ENCODE data around the gene ARL4D. TPM values are rescaled to one million over a fixed set of nuclear protein-coding genes. Genes with fewer than 3 reads are reported as not detected.
"Not testable (repeated sequence)": the region's sequence is repeated elsewhere in the genome, so short reads cannot be mapped to it uniquely, and the experiment has no call there.

The ARL4D gene
- total and polyA plus RNA-seq, 7 experiments from 2014 or later = 1.3 to 4.8 (median 2.1) TPM

DNA sequence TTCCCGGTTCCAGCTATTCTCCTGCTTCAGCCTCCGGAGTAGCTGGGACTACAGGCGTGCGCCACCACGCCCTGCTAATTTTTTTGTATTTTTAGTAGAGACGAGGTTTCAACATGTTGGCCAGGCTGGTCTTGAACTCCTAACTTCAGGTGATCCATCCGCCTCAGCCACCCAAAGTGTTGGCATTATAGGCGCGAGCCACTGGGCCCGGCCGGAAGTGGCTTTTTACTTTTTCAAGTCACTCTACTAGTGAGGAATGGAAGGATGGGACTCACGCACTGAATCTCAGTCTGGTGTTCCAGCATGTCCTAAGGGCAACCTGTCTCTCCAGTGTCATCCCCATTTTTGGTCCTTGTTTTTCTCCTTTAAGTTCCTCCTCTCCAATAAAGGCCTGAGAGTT is 4.1 kb upstream of the ARL4D start:
- not testable (repeated sequence) for H3K27me3 Mint-ChIP-seq; H3K27me3 ChIP-seq (ENCODE audit: control insufficient read depth in 2 of 2, insufficient read depth in 2 of 2, low read length in 2 of 2); H3K4me3 ChIP-seq (ENCODE audit: low read length); H3K27ac ChIP-seq (ENCODE audit: low read depth, low read length); DNase-seq; H3K4me3 Mint-ChIP-seq; H3K9me3 ChIP-seq (ENCODE audit: control insufficient read depth in 2 of 3, low read length in 3 of 3); H3K36me3 Mint-ChIP-seq; H3K36me3 ChIP-seq (ENCODE audit: control insufficient read depth in 2 of 3, insufficient read depth in 3 of 3, low read length in 3 of 3); ATAC-seq; H3K9me3 Mint-ChIP-seq
- intact Hi-C loops (cut with micrococcal nuclease) = loop anchor here (1.0 to 2.0 kb wide), 3 partner anchors 34 to 278 kb away; partner anchors contain the start of gene DHX8 (in 2 of the 2)
- ChIA-PET POLR2A (interaction anchor here (0.9 to 17.2 kb wide), 3 partner anchors 29 to 90 kb away, joined by 3 to 795 read pairs (median 65); partner anchors contain the start of gene DHX8), CTCF (interaction anchor here (0.9 to 8.8 kb wide), 7 partner anchors 8 to 184 kb away, joined by 3 to 85 read pairs (median 3); partner anchors contain the start of gene DHX8)
- peaks cover 5 to 45% (median 37%) of the 10 kb centered on the region in 7 donors for H3K4me1 Mint-ChIP-seq
- H3K27ac Mint-ChIP-seq = peak overlapping the region in 3 of 9 donors; percentile 62 to 72 (median 62)
- H3K4me1 ChIP-seq (ENCODE audit: control insufficient read depth in 2 of 2, insufficient read depth in 2 of 2, low read length in 2 of 2) = peaks cover 6 to 17% of the 10 kb centered on the region in 2 donors

DNA sequence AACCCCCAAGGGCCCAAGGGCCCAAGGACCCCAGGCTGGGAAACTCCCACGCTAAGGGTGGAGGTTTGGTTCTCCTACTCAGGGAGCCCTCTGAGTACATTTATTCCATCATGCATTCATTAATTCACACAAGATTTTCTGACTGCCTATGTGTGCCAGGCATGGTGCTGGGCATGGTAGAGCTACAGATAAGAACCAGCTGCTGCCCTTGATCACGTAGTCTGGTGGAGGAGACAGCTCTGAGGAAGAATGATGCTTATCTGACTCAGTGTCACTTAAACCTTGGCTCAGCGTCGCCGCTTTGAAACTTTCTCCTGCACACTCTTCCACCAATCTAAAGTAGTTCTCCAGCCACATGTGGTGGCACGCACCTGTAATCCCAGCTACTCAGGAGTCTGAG is 3.6 kb upstream of the ARL4D start:
- DNase-seq (no peak), ATAC-seq (no peak)
- H3K4me3 ChIP-seq (ENCODE audit: low read length) = no peak overlapping the region
- H3K27me3 Mint-ChIP-seq = no peaks in the 10 kb centered on the region
- H3K9me3 ChIP-seq (ENCODE audit: control insufficient read depth in 2 of 3, low read length in 3 of 3) = no peaks in the 10 kb centered on the region
- H3K4me1 Mint-ChIP-seq = peaks cover 5 to 42% (median 38%) of the 10 kb centered on the region in 7 donors
- peaks cover 5 to 18% of the 10 kb centered on the region in 2 donors for H3K4me1 ChIP-seq (ENCODE audit: control insufficient read depth in 2 of 2, insufficient read depth in 2 of 2, low read length in 2 of 2)
- H3K27ac Mint-ChIP-seq = peak overlapping the region in 5 of 9 donors; percentile 6 to 72 (median 62)
- H3K36me3 Mint-ChIP-seq = no peaks in the 10 kb centered on the region
- ChIA-PET POLR2A (interaction anchor here (5.4 to 17.2 kb wide), 2 partner anchors 29 to 89 kb away, joined by 65 to 795 read pairs; partner anchors contain the start of gene DHX8), CTCF (interaction anchor here (1.2 to 8.8 kb wide), 3 partner anchors 10 to 89 kb away, joined by 3 to 85 read pairs (median 4); partner anchors contain the start of gene DHX8)
- H3K27ac ChIP-seq (ENCODE audit: low read depth, low read length) = no peak overlapping the region
- no peaks in the 10 kb centered on the region for H3K27me3 ChIP-seq (ENCODE audit: control insufficient read depth in 2 of 2, insufficient read depth in 2 of 2, low read length in 2 of 2)
- no peaks in the 10 kb centered on the region for H3K9me3 Mint-ChIP-seq
- H3K36me3 ChIP-seq (ENCODE audit: control insufficient read depth in 2 of 3, insufficient read depth in 3 of 3, low read length in 3 of 3) = no peaks in the 10 kb centered on the region
- intact Hi-C loops (cut with micrococcal nuclease) = loop anchor here in 1 of 2 donors (2.0 kb wide), 1 partner anchor 278 kb away; no protein-coding TSS in a partner anchor
- H3K4me3 Mint-ChIP-seq = peak overlapping the region in 1 of 10 donors; percentile 4

DNA sequence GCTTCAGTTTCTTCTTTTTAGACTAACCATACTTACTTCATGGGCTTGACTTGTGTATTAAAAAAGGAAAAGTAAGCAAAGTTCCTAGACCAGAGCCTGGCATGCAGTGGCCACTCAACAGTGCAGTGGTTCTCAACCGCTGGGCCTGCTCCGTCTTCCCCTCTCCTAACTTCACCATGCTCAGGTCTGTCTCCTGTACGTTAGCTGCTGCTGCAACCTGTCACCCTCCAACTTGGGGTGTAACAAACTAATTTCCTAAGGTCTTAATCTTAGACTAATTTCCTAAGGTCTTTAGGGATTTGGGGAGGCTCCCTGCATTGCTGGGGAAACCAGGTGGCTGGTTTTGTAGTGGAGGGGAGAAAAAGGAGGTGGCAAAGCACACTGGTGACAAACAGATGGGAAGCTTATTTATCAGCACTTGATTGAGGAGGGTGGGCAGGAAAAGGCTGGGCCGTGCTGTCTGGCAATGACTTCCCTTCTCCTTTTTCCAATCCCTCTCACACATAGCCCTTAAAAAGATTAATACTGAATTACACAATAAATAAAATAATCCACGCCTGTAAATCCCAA is 2.2 kb upstream of the ARL4D start:
- H3K27me3 ChIP-seq (ENCODE audit: control insufficient read depth in 2 of 2, insufficient read depth in 2 of 2, low read length in 2 of 2) = no peaks in the 10 kb centered on the region
- Mint-ChIP-seq H3K4me1 (peaks cover 10 to 56% (median 52%) of the 10 kb centered on the region in 7 donors), H3K36me3 (no peaks in the 10 kb centered on the region), H3K27me3 (no peaks in the 10 kb centered on the region), H3K9me3 (no peaks in the 10 kb centered on the region), H3K27ac (peak overlapping the region in 6 of 9 donors; percentile 7 to 85 (median 34)), H3K4me3 (peak overlapping the region in 2 of 10 donors; percentile 25 to 34)
- DNase-seq (no peak), ATAC-seq (no peak)
- H3K27ac ChIP-seq (ENCODE audit: low read depth, low read length) = no peak overlapping the region
- no peaks in the 10 kb centered on the region for H3K9me3 ChIP-seq (ENCODE audit: control insufficient read depth in 2 of 3, low read length in 3 of 3)
- no peak overlapping the region for H3K4me3 ChIP-seq (ENCODE audit: low read length)
- H3K36me3 ChIP-seq (ENCODE audit: control insufficient read depth in 2 of 3, insufficient read depth in 3 of 3, low read length in 3 of 3) = no peaks in the 10 kb centered on the region
- POLR2A ChIA-PET = interaction anchor here (0.6 to 17.2 kb wide), 4 partner anchors 8 to 88 kb away, joined by 4 to 795 read pairs (median 57); partner anchors contain the start of gene DHX8
- CTCF ChIA-PET = interaction anchor here (0.7 to 8.8 kb wide), 3 partner anchors 22 to 376 kb away, joined by 3 to 85 read pairs (median 4); partner anchors contain the start of gene DHX8
- peaks cover 5 to 20% of the 10 kb centered on the region in 2 donors for H3K4me1 ChIP-seq (ENCODE audit: control insufficient read depth in 2 of 2, insufficient read depth in 2 of 2, low read length in 2 of 2)
- intact Hi-C loops (cut with micrococcal nuclease) = no loop called here

DNA sequence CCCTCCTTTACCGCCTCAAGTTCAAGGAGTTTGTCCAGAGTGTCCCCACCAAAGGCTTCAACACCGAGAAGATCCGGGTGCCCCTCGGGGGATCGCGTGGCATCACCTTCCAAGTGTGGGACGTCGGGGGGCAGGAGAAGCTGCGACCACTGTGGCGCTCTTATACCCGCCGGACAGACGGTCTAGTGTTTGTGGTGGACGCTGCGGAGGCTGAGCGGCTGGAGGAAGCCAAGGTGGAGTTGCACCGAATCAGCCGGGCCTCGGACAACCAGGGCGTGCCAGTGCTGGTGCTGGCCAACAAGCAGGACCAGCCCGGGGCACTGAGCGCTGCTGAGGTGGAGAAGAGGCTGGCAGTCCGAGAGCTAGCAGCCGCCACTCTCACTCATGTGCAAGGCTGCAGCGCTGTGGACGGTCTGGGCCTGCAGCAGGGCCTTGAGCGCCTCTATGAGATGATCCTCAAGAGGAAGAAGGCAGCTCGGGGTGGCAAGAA is 1.1 kb downstream of the ARL4D start:
- Mint-ChIP-seq H3K4me1 (peaks cover 5 to 44% (median 41%) of the 10 kb centered on the region in 7 donors), H3K36me3 (no peaks in the 10 kb centered on the region), H3K4me3 (peak overlapping the region; percentile 91 to 97 (median 94)), H3K27me3 (no peaks in the 10 kb centered on the region), H3K27ac (peak overlapping the region in 6 of 9 donors; percentile 88 to 98 (median 92)), H3K9me3 (no peaks in the 10 kb centered on the region)
- H3K9me3 ChIP-seq (ENCODE audit: control insufficient read depth in 2 of 3, low read length in 3 of 3) = no peaks in the 10 kb centered on the region
- ATAC-seq (no peak), DNase-seq (no peak)
- peak overlapping the region; percentile 14 for H3K27ac ChIP-seq (ENCODE audit: low read depth, low read length)
- intact Hi-C loops (cut with micrococcal nuclease) = no loop called here
- H3K4me1 ChIP-seq (ENCODE audit: control insufficient read depth in 2 of 2, insufficient read depth in 2 of 2, low read length in 2 of 2) = peaks cover 2 to 9% of the 10 kb centered on the region in 2 donors
- H3K4me3 ChIP-seq (ENCODE audit: low read length) = no peak overlapping the region
- CTCF ChIA-PET = interaction anchor here (0.7 to 8.8 kb wide), 2 partner anchors 84 to 366 kb away, joined by 3 to 85 read pairs; partner anchors contain the start of gene DHX8
- no peaks in the 10 kb centered on the region for H3K36me3 ChIP-seq (ENCODE audit: control insufficient read depth in 2 of 3, insufficient read depth in 3 of 3, low read length in 3 of 3)
- H3K27me3 ChIP-seq (ENCODE audit: control insufficient read depth in 2 of 2, insufficient read depth in 2 of 2, low read length in 2 of 2) = no peaks in the 10 kb centered on the region
- POLR2A ChIA-PET = interaction anchor here (0.6 to 17.2 kb wide), 3 partner anchors 12 to 1374 kb away, joined by 3 to 795 read pairs (median 49); no protein-coding TSS in a partner anchor

DNA sequence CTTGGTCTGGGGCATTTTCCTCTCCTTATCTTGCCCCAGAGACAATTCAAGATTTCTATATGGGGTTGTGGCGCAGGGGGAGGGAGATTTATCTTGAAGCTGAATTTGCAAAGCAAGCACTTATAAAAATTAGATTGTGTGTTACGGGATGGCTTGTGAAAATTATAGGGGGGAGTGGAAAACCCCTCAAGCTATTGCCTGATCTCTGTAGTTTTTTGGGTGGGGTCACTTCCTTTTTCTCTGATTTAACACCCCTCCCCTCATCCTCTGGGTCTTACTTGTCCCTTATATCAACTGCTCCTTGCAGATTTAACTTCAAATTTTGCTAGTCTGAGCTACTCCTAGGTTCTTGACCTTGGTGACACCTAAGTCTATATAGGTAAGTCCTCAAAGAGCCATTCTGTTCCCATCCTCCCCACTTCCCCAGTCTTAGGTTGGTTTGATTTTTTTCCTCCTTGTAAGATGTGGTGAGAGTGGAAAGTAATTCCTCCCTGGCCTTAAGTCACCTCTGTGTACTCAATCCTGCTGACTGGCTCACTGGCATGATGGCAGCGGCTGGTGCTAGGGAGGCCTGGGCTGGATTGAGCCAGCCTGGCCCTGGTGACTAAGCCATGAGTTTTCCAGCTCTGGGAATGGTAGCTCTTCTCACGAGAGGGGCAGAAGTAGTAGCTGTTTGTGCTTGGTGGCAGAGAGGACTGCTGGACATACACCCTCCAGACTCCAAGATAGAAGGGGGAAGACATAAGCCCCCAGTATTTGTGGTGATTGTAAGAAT is 2.3 kb downstream of the ARL4D start:
- no peaks in the 10 kb centered on the region for H3K36me3 ChIP-seq (ENCODE audit: control insufficient read depth in 2 of 3, insufficient read depth in 3 of 3, low read length in 3 of 3)
- intact Hi-C loops (cut with micrococcal nuclease) = no loop called here
- H3K4me3 Mint-ChIP-seq = peak overlapping the region; percentile 49 to 95 (median 67)

DNA sequence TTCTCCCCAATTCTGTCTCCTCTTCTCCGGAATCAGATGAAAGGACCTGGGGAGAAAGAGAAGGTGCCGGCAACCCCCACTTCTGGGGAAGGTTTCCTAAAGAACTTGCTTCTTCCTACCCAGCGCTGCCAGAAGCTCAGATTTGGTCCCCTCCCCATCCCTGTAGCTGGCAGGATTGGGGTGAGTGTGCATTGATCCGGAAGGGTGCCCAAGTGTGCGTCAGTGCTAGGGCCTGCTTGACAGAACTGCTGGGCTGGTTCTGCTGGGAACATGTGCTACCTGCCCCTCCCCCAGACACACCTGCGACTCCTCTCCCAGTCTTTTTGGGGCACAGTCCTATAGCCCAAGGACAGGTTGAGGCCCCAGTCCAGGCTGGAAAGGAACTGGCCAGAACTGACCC is 3.3 kb downstream of the ARL4D start:
- ATAC-seq (no peak), DNase-seq (no peak)
- Histone ChIP-seq H3K27me3 (ENCODE audit: control insufficient read depth in 2 of 2, insufficient read depth in 2 of 2, low read length in 2 of 2) (no peaks in the 10 kb centered on the region), H3K36me3 (ENCODE audit: control insufficient read depth in 2 of 3, insufficient read depth in 3 of 3, low read length in 3 of 3) (no peaks in the 10 kb centered on the region), H3K4me3 (ENCODE audit: low read length) (no peak overlapping the region), H3K9me3 (ENCODE audit: control insufficient read depth in 2 of 3, low read length in 3 of 3) (no peaks in the 10 kb centered on the region), H3K27ac (ENCODE audit: low read depth, low read length) (no peak overlapping the region), H3K4me1 (ENCODE audit: control insufficient read depth in 2 of 2, insufficient read depth in 2 of 2, low read length in 2 of 2) (peaks cover 0 to 9% of the 10 kb centered on the region in 2 donors)
- H3K9me3 Mint-ChIP-seq = no peaks in the 10 kb centered on the region
- intact Hi-C loops (cut with micrococcal nuclease) = no loop called here
- ChIA-PET CTCF (no interaction called here), POLR2A (interaction anchor here (1.3 to 6.1 kb wide), 2 partner anchors 15 to 34 kb away, joined by 3 to 49 read pairs; no protein-coding TSS in a partner anchor)
- no peak overlapping the region for H3K4me3 Mint-ChIP-seq
- peak overlapping the region in 1 of 9 donors; percentile 20 for H3K27ac Mint-ChIP-seq
- H3K4me1 Mint-ChIP-seq = peaks cover 5 to 36% (median 30%) of the 10 kb centered on the region in 7 donors
- no peaks in the 10 kb centered on the region for H3K36me3 Mint-ChIP-seq
- H3K27me3 Mint-ChIP-seq = no peaks in the 10 kb centered on the region

More for the DNA sequence above, 2.3 kb downstream of the ARL4D start:
- Mint-ChIP-seq H3K27ac (peak overlapping the region in 6 of 9 donors; percentile 11 to 87 (median 28)), H3K36me3 (no peaks in the 10 kb centered on the region), H3K4me1 (peaks cover 5 to 40% (median 37%) of the 10 kb centered on the region in 7 donors), H3K9me3 (no peaks in the 10 kb centered on the region), H3K27me3 (no peaks in the 10 kb centered on the region)
- H3K27me3 ChIP-seq (ENCODE audit: control insufficient read depth in 2 of 2, insufficient read depth in 2 of 2, low read length in 2 of 2) = no peaks in the 10 kb centered on the region
- no peak for DNase-seq
- CTCF ChIA-PET = interaction anchor here (0.6 to 1.1 kb wide), 3 partner anchors 33 to 433 kb away, joined by 4 read pairs; partner anchors contain the start of gene DHX8
- H3K4me1 ChIP-seq (ENCODE audit: control insufficient read depth in 2 of 2, insufficient read depth in 2 of 2, low read length in 2 of 2) = peaks cover 0 to 9% of the 10 kb centered on the region in 2 donors
- ATAC-seq = no peak
- no peak overlapping the region for H3K4me3 ChIP-seq (ENCODE audit: low read length)
- H3K27ac ChIP-seq (ENCODE audit: low read depth, low read length) = peak overlapping the region; percentile 26
- POLR2A ChIA-PET = interaction anchor here (1.0 to 6.1 kb wide), 4 partner anchors 14 to 83 kb away, joined by 3 to 49 read pairs (median 9); partner anchors contain the start of gene DHX8
- no peaks in the 10 kb centered on the region for H3K9me3 ChIP-seq (ENCODE audit: control insufficient read depth in 2 of 3, low read length in 3 of 3)

Measured in naive thymus-derived CD4-positive, alpha-beta T cell (primary cell).